RKO (cell line): Measurements from ENCODE around the gene DLGAP1.
"Not testable (repeated sequence)": the region's sequence is repeated elsewhere in the genome, so short reads cannot be mapped to it uniquely, and the experiment has no call there.

Source experiments
- DNase-seq: peaks from one replicate; pipeline ENCODE4 v3.0.0-alpha.2; 2016; ENCODE audit warnings: low spot score

The DLGAP1 gene

DNA sequence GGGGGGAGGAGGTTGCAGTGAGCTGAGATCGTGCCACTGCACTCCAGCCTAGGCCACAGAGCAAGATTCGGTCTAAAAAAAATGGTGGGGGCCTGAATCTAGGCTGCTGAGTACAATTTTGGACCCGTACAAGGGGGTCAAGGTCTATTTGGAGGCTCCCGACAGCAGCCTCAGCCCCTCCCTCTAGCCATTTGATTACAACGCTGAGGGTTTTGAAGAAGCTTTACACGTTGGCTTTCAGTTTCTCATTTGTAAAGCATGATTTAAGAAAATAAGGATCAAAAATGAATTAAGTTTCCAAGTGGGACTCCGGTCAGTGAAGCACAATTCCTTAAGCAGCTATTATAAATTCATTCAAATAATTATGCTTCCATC lies 871.2 kb downstream of the DLGAP1 start:
- DNase-seq: no peak

DNA sequence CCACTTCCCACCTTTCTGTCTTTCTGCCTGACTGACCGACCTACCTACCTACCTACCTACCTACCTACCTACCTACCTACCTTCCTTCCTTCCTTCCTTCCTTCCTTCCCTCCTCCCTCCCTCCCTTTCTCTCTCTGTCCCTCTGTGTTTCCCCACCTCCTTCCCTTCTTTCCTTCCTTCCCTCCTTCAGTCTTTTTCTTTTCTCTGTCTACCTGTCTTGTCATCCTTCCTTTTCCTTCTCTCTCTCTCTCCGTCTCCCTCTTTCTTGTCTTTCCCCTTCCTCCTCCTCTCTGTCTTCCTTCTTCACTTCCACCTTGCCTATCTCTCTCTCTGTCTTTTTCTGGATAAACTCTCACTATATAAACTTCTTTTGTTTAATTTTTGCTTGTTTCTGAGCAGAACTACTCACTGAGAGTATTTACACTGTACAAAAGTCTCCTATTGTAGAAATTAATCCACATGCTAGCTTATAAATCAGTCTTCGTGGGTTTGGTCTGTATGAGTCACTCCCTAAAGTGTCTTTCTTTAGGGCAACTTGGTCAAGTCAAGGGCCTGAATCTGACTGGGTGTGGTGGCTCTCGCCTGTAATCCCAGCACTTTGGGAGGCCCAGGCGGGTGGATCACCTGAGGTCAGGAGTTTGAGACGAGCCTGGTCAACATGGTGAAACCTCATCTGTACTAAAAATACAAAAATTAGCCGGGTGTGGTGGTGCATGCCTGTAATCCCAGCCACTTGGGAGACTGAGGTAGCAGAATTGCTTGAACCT lies 871.8 kb downstream of the DLGAP1 start:
- DNase-seq: not testable (repeated sequence)

DNA sequence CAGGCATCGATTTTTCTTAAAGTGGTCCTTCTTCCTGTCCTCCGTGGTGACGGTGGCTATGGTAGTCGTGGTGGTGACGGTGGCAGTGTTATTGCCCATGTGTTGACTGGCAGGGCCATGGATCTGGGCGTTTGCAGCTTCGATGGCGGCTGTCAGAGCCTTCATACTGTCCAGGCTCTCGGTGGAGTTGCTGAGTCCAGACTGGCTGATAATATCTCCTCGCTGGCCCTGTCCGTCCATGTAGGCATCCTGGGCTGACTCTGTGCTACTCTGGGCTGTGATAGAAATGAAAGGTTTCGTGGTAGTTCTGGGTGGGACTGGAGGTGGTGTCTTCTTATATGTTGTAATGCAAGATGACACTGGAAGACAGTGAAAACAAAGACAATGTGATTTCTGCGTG lies 873.2 kb downstream of the DLGAP1 start:
- no peak for DNase-seq

DNA sequence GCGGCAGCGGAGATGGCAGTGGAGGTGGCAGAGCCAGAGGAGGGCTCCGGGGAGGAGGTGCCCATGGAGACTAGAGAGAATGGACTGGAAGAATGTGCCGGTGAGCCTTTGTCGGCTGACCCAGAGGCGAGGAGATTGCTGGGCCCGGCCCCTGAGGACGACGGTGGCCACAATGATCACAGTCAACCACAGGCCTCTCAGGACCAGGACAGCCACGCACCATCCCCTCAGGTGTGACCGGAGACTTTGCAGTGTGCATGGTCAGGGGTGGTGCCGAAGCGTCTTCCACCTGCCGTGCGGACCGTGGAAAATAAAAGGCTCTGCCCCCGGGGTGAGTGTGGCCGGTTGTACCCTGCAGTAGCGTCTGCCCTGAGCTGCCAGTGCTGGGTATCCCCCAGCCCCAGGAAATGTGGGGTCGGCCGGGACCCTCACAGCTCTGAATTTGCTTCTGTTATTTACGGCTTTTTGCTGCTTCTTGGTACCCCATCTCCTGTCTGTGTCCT lies 874.5 kb downstream of the DLGAP1 start:
- not testable (repeated sequence) for DNase-seq

DNA sequence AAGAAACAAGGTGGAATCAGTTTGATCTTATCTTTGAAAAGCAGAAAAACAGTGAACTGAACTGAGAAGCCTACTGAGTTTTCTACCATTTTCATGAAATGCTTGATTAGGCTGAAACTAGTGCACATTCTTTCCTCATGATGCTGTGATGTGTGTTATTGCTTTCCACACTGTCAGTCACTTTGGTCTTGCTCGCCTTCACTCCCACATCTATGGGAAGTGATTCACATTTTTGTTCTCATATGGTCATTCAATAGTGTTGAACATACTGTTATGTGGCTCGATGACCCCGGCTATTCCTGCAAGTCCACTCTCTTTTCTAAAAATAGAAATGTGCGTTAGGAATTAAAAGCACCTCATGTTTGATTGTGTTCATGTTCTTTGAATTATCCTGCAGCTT lies 875.4 kb downstream of the DLGAP1 start:
- DNase-seq: peak; percentile 74

DNA sequence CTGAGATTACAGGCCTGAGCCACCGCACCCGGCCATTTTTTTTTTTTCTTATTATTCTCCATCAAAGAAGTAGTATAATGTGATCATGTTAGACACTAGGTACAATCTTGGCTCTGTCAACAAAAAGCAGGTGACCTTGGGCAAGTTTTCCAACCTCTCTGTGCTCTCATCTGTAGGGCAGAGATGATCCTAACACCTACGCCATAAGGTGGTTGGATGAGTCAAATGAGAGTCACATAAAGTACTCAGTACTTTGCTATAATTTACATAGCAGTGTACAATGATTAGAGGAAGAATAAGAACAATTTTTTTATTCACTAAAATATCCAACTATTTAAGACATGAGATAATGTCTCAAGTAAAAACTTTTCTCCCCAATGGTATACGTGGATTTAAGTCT lies 876.5 kb downstream of the DLGAP1 start:
- no peak for DNase-seq

DNA sequence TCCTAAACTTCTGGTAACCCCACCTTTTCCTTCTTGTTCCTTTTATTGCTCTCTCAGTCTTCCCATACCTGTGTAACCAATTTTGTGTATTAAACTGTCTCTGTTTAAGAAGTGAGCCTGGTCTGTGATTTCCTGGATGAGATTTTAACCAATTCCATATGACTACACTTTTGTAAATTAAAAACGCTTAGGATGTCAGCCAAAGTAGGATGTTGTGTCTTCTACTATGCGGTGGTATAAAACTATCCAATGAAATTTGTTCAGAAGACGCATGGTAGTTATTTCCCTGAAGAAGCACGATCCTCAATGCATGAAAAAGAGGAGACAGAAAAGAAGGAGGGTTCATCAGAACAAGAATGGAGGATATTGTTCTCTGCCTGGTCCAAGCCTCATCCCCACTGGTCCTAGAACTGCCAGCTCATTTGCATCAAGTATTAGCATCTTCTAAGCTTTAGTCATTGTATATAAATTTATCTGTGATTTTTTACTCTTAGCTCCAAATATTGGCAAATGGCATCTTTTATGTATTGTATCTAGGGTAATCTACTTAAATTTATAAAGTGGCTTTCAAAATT lies 877.7 kb downstream of the DLGAP1 start:
- no peak for DNase-seq

DNA sequence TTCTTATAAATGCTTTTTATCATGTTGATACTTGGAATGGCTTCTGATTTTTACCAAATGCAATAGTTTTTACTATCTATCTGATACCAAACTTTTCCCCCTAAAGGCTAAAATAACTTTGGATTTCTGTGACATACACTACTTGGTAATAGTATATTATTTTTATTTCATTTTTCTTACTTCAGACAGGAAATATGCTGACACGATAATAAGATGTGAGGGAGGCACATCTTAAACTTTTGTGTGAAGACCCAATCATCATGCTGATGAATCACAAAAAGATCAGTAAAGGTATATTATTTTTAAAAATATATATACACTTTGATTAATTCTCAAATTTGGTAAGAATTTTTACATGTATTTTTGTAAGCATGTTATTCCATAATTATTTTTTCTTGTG lies 882.3 kb downstream of the DLGAP1 start:
- DNase-seq: no peak

DNA sequence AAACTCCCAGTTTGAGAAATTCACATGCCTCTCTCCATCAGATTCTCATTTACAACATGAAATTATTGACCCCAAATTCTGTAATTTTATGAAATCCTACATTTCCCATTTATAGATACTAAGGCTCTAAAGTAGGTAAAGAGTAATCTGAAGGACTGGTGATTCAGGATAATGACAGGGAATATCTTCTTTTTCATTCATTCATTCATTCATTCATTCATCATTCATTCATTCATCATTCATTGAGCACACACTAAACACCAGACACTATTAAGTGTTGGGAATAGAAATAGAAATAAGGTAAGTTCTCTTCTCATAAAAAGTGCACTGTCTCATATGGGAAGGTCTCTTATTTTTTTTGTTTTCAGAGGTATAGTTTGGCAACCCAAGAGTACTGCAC lies 888.3 kb downstream of the DLGAP1 start:
- no peak for DNase-seq

DNA sequence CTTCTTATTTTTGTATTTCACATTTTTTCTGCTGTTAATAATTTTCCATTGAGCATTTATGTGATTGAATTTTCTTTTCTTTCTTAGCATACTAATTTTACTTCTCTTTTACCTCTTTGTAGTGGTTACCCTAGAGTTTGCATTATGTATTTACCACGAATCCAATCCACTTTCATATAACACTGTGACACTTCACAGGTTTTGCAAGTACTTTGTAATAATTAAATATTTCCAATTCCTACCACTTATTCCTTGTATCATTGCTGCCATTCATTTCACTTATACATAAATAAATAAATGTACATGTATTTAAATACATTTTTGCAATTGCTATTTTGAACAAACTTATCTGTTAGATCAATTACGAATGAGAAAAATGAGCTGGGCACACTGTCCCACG lies 894.4 kb downstream of the DLGAP1 start:
- DNase-seq: no peak

DNA sequence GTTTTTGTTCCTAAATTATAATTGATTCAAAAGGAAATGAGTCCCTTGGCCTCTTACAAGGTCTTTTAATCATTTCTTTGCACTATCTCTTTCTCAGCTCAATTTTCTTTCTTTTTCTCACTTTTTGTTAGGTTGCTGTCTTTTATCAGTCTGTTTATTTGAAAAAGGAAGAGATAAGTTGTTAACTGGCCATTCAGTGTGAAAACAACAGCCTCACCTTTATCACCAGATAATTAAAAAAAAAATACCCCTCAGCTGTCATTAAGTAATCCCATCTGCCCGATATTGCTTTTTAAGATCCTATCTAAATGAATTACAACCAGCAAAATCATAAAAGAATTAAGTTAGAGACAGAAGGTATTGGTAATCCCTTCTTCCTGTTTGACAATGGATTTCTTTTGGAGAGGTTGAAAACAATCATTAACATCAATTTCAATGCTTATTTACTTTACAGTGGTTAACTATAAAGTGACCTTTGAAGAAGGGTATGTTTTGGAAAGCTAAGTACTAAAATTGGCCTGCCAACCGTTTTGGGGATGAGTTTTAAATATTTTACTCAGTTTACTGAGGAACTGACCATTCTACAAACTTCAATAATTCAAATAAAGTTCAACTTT lies 900.2 kb downstream of the DLGAP1 start:
- DNase-seq: no peak

DNA sequence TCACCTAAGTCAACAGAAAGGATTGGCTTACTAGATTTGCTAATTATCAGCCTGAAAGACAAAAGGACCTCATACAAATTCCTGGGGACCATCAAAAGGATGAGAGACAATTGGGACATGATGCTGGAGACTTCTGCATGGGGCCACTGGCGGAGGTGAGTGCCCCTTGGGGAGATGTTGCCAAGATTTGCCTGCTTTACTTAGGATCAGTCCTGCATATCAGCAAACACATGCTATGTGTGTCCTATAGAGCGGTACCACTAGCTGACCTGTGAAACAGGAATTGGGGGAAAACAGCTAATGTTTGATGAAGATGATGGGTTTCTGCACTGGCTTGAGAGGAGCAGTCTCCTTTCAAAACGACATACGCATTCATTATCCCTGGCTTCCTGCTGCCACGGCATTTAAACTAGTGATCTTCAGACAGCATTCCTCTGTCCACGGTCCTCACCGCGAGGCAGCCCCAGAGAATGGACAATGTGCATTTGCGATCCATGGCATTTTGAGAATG lies 901.0 kb downstream of the DLGAP1 start:
- no peak for DNase-seq

DNA sequence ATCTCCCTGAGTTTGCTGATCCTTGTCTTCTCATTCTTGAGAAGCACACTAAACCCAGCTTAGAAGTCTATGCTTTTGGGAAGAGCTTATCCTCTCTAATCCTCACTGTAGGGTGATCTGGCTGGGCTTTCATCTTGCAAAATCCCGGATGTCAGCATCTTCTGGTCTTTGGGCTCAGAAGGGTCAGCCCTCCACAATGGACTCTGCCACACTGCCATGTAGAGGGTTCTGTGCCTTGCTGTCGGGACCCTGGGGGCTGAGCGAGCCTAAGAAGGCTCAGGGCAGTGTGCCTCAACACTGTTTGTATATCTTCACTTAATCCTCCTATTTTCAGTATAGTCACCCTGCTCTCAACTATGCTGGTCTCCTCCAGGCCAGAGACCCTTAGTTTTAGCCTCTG lies 902.8 kb downstream of the DLGAP1 start:
- DNase-seq: no peak

DNA sequence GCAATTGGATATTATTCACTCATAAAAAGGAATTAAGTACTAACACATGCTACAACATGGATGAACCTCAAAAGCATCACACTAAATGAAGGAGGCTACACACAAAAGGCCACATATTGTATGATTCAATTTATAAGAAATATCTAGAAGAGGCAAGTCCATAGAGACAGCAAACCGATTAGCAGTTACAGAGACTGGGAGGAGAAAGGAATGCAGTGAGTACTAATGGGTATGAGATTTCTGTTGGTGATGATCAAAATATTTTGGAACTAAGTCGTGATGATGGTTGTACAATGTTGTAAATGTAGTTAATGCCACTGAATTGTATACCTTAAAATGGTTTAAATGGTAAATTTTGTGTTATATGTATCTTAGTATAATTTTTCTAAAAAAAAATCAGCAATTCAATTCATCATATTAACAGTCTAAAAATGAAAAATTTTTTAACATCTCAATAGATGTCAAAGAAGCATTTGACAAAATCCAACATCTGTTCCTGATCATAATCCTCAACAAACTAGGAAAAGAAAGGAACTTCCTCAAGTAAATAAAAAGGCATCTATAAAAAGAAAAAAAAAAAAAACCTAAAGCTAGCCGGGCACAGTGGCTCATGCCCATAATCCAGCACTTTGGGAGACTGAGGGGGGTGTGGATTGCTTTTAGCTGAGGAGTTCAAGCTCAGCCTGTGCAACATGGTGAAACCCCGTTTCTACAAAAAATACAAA lies 907.1 kb downstream of the DLGAP1 start:
- no peak for DNase-seq

DNA sequence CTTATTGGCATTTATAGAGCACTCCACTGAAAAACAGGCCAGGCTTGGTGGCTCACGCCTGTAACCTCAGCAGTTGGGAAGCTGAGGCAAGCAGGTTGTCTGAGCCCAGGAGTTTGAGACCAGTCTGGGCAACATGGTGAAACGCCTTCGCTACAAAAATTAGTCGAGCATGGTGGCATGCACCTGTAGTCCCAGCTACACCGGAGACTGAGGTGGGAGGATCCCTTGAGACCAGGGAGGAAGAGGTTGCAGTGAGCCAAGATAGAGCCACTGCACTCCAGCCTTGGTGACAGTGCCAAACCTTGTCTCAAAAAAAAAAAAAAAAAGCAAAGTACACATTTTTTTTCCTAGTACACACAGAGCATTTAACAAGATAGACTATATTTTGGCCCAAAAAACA lies 909.0 kb downstream of the DLGAP1 start:
- DNase-seq: no peak

DNA sequence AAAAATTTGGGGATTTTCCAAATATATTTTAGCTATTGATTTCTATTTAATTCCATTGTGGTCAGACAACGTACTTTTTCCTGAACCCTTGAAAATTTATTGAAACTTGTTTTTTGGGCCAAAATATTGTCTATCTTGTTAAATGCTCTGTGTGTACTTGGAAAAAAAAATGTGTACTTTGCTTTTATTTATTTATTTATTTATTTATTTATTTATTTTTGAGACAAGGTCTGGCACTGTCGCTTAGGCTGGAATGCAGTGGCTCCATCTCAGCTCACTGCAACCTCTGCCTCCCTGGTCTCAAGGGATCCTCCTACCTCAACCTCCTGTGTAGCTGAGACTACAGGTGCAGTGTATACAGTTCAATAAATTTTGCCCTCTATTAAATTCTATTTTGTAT lies 910.6 kb downstream of the DLGAP1 start:
- no peak for DNase-seq

DNA sequence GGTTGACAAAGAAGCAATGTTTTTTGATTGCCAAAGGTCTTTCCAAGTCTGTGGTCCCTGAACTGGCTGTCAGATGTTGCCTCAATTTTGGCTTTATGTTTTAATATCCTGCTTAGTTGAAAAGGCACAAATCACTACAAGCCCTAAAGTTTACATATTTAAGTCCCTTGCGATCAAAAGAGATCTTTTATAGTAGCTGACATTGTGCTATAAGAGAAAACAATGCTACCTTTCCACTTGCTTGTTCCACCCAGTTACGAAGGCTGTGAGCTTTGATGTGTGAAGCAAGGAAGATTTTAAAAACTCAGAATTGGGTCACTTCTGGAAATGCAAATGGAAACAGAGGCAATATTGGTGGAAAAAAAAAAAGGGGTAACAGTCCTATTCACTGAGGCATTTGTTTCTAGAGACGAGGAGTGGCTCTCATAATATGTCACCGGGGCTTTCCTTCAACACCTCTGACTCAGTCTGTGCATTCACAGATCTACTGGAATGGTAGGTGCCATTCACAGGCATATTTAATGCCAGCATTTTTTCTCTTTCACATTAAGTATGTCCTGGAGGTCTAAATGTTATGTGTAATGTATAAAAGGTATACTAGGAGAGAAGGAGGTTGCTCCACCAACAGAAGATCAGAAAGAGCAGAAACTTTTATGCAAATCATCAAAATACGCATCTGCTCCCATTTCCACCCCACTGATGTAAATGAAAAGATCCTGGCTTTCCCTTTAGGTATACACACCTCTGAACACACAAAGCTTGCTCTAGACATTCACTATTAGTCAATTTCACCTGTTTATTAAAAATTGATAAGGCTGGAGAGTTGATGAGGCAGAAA lies 913.3 kb downstream of the DLGAP1 start:
- DNase-seq: no peak

DNA sequence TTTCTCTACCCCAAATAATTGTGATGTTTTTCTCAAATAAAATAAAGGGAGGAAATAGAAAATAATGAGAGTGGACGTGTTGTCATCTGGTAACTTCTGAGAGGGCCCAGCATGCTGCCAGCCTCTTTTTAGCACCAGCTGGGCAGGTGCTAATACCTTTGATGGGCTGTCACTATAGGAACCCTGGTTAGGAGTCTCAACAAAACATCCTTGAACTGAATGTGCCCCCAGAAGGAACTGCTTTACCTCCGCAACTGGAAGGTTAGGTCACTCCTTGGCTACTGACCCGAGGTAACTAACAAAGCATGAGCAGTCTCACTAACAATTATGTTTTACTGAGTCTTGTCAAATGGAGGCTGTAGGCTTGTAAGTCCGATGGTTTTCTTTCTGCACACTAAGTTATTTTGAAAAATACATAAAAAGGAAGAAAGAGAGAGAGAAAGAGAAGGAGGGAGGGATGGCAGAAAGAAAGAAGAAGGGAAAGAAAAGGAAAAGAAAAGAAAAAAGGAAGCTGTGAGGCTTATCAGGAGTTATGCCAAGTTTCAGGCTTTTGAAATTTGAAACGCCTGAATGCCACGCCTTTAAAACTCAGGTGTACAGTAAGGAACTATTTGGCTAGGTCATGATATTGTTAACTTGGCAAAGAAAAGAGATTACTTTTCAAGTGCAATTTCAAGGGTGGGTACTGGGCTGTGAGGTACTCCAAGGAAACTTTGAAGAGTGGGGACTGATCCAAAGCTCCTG lies 914.1 kb downstream of the DLGAP1 start:
- no peak for DNase-seq

DNA sequence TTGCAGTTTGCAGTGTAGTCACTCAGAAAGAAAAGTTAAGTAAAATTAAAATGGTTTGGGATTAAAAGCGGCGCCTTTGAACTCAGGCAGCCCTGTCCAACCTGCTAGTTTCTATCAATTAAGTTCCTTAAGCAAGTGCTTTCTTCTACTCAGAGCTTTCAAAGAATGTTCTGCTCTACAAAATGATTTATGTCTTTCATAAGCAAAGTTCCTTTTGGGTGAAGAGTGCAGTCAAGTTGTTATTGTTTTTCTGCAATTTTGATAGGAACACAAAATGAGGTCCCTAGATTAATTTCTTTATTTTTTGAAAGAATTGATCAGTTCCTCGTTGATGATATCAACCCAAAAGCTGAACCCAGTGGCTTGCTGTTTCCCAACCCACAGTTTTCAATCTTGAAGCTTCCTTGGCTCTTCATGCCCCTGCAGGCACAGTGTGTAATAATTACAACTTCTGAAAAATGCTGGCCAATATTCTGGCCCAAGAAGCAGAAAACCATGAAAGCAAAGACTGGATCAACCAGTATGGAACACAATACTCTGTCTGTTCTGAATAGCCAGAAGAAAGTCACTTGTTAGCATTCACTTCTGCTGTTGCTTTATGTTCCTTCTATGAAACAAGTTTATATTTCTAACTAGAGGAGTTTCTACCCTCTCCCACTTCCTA lies 916.0 kb downstream of the DLGAP1 start:
- no peak for DNase-seq

DNA sequence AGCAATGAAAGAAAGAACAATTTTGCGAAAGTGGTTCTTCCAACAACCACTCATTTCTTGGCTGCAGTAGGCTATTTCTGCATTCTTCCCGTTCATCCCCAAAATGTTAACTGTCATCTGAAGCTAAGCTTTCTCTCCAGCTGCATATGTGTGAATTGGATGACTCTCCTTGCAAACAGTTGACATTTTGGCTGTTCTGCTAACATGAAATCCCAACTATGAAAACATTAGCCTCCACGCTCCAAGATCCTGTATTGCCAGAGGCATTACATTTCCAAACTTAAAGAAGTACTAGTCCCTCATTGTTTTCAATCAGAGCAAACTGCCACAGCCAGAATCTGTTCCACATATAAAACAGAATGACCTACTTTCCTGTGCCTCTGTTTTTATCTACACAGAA lies 916.7 kb downstream of the DLGAP1 start:
- DNase-seq: no peak
